ENCODE results near the gene FAM98A.
A peak's percentile ranks its signal among the peaks of the same experiment; 100 is the strongest.

FAM98A gene

DNA sequence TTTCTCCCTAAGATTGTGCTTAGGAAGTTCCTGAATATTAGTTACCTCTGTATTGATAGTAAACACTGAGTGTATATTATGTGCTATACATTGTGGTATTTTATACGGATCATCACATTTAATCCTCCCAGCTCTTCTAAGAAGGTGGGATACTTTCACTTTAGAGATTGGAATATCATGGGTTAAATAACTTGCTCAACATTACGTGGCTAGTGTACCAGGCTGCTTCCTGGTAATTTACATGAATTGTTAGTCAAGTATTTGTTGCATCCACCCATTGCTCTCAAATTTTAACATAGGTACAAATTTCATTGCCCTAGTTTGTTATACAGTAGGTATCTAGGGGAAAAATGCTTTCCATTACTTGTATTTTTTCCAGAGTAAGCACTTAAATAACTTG, 21.4 kb downstream of the FAM98A start:
- Mint-ChIP-seq H3K36me3 (ENCODE audit: low read depth) (peaks cover 8% of the 10 kb centered on the region), H3K4me3 (no peak overlapping the region), H3K9me3 (no peaks in the 10 kb centered on the region), H3K4me1 (ENCODE audit: low read depth) (peaks cover 13% of the 10 kb centered on the region), H3K27ac (no peak overlapping the region), H3K27me3 (no peaks in the 10 kb centered on the region)

DNA sequence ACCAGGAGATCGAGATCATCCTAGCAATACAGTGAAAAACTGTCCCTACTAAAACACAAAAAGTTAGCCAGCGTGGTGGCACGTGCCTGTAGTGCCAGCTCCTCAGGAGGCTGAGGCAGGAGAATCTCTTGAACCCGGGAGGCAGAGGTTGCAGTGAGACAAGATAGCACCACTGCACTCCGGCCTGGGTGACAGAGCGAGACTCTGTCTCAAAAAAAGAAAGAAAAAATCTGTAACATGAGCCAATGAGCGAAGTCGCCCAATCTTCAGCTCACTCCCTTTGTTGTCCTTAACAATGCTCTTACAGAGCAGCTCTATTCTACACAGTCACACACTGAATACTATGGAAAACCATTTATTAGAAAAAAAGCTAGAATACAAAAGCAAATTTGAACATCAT, 22.0 kb downstream of the FAM98A start:
- no peaks in the 10 kb centered on the region for H3K9me3 Mint-ChIP-seq
- peaks cover 8% of the 10 kb centered on the region for H3K4me1 Mint-ChIP-seq (ENCODE audit: low read depth)
- no peak overlapping the region for H3K4me3 Mint-ChIP-seq
- H3K27ac Mint-ChIP-seq: no peak overlapping the region
- no peaks in the 10 kb centered on the region for H3K27me3 Mint-ChIP-seq
- H3K36me3 Mint-ChIP-seq (ENCODE audit: low read depth): peaks cover 3% of the 10 kb centered on the region

DNA sequence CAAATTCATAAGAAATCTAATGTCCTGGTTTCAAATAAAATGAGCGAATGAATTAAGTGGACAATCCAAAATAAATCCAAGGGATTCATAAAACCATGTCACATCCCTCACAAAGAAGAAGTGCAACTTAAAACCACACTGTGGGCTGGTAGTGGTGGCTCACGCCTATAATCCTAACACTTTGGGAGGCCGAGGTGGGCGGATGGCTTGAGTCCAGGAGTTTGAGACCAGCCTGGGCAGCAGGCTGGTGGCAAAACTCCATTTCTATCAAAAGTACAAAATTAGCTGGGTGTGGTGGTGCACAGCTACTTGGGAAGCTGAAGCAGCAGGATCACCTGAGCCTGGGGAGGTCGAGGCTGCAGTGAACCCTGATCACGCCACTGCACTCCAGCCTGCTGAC, 25.4 kb downstream of the FAM98A start:
- Mint-ChIP-seq H3K9me3 (no peaks in the 10 kb centered on the region), H3K27me3 (no peaks in the 10 kb centered on the region), H3K36me3 (ENCODE audit: low read depth) (no peaks in the 10 kb centered on the region), H3K27ac (no peak overlapping the region), H3K4me1 (ENCODE audit: low read depth) (peaks cover 10% of the 10 kb centered on the region), H3K4me3 (no peak overlapping the region)

DNA sequence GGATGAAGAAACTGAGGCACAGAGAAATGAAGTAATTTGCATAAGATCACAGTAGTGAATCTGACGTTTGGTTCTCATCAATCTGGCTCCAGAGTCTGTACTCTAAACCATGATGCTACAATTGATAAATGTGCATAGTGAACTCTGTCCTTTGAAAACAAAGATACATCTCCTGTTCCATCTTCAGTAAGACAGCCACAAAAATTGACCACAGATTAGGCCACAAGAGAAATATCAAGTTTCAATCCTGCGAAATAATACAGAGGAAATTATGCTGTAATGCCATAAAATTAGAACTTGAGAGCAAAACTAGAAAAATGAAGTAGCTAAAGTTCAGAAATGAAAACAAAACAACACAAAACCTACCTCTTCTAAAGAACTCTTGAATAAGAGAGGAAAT, 28.4 kb downstream of the FAM98A start:
- Mint-ChIP-seq H3K4me1 (ENCODE audit: low read depth) (peaks cover 7% of the 10 kb centered on the region), H3K36me3 (ENCODE audit: low read depth) (peaks cover 4% of the 10 kb centered on the region), H3K27me3 (no peaks in the 10 kb centered on the region), H3K9me3 (no peaks in the 10 kb centered on the region), H3K27ac (peak overlapping the region; percentile 8), H3K4me3 (no peak overlapping the region)

DNA sequence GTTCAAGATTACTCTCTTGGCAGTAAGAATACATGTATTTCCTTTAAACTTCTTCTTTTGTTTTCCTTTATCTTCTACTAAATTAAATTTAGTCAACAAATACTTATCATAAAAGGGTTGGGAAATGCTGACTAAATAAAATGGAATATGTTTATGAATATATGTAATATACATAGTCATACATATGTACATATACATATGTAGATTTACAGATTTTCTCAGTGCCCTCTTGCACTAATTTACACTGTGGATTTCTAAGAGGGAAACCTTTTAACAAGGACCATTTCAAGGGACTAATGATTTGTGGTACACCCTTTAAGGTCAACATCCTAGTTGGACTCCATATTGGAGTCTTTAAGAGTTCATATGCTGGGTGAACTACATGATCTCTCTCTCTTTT, 37.2 kb downstream of the FAM98A start:
- Mint-ChIP-seq H3K9me3 (no peaks in the 10 kb centered on the region), H3K36me3 (ENCODE audit: low read depth) (peaks cover 30% of the 10 kb centered on the region), H3K4me3 (no peak overlapping the region), H3K27me3 (no peaks in the 10 kb centered on the region), H3K27ac (no peak overlapping the region), H3K4me1 (ENCODE audit: low read depth) (no peaks in the 10 kb centered on the region)

DNA sequence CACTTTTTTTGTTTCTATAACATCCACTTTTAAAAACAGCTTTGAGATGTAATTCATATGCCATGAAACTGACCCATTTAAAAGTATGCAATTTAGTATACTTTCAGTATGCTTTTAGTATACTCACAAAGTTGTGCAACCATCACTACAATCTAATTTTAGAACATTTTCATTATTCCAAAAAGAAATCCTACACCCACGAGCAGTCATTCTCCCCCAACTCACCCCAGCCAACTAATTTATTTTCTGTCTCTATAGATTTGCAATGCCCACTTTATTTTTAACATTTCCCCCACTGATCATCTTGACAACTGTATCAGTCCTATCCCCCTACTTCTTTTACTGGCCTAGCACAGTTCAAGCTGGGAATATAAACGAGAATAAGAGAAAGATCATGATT, 39.1 kb downstream of the FAM98A start:
- Mint-ChIP-seq H3K9me3 (no peaks in the 10 kb centered on the region), H3K36me3 (ENCODE audit: low read depth) (peaks cover 26% of the 10 kb centered on the region)

DNA sequence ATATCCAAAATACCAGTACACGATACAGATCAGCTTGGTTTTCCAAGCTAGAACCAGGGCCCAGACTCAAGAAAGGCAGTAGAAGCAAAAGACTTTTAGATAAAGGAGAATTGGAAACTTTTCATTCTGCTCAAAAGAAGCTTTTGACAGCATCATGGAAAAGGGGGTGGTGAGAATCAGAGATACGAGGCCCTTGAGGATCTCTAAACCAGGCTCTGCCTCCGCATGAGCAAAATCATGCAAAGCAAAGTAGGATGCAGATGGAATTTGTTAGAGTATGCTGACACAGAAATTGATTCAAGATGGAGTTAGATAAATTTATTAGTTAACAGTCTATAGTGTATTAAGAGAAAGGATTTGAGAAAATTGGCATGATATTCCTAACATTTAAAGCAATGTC, 39.8 kb downstream of the FAM98A start:
- Mint-ChIP-seq H3K27ac (no peak overlapping the region), H3K4me3 (no peak overlapping the region), H3K27me3 (no peaks in the 10 kb centered on the region), H3K9me3 (no peaks in the 10 kb centered on the region), H3K4me1 (ENCODE audit: low read depth) (peaks cover 8% of the 10 kb centered on the region), H3K36me3 (ENCODE audit: low read depth) (peaks cover 24% of the 10 kb centered on the region)

More for the DNA sequence above, 39.1 kb downstream of the FAM98A start:
- H3K27ac Mint-ChIP-seq: no peak overlapping the region
- H3K4me1 Mint-ChIP-seq (ENCODE audit: low read depth): peaks cover 4% of the 10 kb centered on the region
- H3K4me3 Mint-ChIP-seq: no peak overlapping the region
- H3K27me3 Mint-ChIP-seq: no peaks in the 10 kb centered on the region

DNA sequence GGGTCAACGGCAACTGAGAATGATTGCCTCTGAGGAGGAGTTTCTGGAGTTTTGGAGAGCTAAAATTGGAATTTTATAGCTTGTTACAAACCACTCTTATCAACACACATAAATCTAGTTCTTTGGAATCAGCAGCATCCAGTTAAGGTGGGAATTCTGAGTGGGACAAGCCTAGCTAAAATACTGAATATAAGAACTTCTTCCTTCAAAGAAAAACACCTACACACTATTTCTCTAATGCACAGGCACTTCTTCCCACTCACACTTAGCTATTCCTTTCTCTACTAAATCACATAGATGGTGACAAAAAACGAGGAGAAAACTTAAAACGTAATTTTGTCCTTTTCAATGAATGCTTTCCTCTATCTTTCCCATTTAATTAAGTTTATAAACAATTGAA, 43.4 kb downstream of the FAM98A start:
- H3K4me3 Mint-ChIP-seq: no peak overlapping the region
- peaks cover 8% of the 10 kb centered on the region for H3K4me1 Mint-ChIP-seq (ENCODE audit: low read depth)
- no peaks in the 10 kb centered on the region for H3K9me3 Mint-ChIP-seq
- H3K36me3 Mint-ChIP-seq (ENCODE audit: low read depth): peaks cover 12% of the 10 kb centered on the region
- no peak overlapping the region for H3K27ac Mint-ChIP-seq
- H3K27me3 Mint-ChIP-seq: no peaks in the 10 kb centered on the region

DNA sequence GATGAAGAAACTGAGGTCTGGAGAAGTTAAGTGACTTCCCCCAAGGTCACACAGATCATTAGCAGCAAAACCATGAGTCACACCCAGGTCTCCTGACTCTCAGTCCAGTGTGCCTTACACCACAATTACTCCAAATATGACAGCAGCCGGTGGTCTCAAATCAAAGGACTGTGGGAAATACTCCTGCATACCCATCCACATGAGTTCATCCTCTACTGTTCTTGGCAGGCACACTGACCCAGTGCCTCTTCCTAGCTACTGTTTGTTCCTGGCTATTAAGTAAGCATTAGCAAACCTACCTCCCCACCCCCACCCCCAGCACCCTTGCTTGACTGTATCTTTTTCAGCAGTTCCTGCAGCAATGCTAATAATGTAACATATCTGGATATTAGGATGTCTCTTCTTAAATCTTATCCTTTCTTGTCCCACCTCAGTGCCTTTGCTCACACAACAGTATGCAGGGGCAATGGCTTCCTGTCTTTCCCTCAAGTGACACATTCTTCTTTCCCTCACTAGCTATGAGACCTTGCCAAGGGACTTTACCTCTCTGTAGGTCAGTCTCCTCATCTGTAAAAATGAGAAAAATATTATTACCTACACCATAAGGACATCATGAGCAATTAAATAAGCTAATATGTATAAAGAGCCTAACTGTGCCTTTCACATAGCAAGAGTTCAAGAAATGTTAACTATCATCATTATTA, 46.2 kb downstream of the FAM98A start:
- Mint-ChIP-seq H3K27me3 (no peaks in the 10 kb centered on the region), H3K4me1 (ENCODE audit: low read depth) (peaks cover 8% of the 10 kb centered on the region), H3K9me3 (no peaks in the 10 kb centered on the region), H3K36me3 (ENCODE audit: low read depth) (peaks cover 17% of the 10 kb centered on the region), H3K4me3 (no peak overlapping the region), H3K27ac (no peak overlapping the region)

DNA sequence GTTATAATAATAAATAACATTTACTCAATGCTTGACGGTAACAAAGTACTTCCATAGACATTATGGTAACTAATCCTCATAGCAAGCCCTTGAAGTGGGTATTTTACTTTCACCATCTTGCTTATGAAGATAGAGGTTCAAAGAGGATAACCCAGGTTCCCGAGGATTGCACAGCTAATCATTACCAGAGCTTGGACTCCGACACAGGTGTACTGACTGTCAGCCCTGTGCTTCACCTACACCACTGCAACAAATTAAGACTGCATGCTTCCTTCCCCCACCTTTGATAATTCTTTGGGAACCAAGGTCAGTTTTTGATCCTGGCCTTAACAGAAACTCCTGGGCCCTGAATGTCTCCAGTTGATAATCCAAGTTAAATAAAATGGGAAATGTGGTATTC, 48.9 kb downstream of the FAM98A start:
- no peaks in the 10 kb centered on the region for H3K27me3 Mint-ChIP-seq
- peaks cover 6% of the 10 kb centered on the region for H3K4me1 Mint-ChIP-seq (ENCODE audit: low read depth)
- no peaks in the 10 kb centered on the region for H3K9me3 Mint-ChIP-seq
- H3K36me3 Mint-ChIP-seq (ENCODE audit: low read depth): peaks cover 11% of the 10 kb centered on the region
- H3K27ac Mint-ChIP-seq: no peak overlapping the region
- no peak overlapping the region for H3K4me3 Mint-ChIP-seq

DNA sequence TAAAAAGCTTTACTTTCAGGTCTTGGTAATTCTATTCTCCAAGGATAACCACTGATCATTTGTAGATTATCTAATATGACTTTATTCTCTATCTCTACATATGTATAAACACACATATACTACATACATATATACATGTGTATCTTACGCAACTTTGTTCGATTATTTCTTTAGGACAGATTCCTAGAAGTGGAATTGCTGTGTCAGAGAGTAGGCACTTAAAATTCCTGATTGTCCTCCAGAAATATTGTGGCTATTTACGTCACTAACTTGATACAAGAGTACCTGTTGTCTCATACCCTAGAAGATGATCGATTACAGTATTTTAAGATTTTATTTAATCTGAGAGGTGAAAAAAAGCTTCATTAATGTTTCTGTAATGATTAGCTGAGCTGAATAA, 57.9 kb downstream of the FAM98A start:
- Mint-ChIP-seq H3K36me3 (ENCODE audit: low read depth) (peaks cover 11% of the 10 kb centered on the region), H3K27me3 (no peaks in the 10 kb centered on the region), H3K27ac (no peak overlapping the region), H3K4me3 (no peak overlapping the region), H3K4me1 (ENCODE audit: low read depth) (no peaks in the 10 kb centered on the region), H3K9me3 (no peaks in the 10 kb centered on the region)

DNA sequence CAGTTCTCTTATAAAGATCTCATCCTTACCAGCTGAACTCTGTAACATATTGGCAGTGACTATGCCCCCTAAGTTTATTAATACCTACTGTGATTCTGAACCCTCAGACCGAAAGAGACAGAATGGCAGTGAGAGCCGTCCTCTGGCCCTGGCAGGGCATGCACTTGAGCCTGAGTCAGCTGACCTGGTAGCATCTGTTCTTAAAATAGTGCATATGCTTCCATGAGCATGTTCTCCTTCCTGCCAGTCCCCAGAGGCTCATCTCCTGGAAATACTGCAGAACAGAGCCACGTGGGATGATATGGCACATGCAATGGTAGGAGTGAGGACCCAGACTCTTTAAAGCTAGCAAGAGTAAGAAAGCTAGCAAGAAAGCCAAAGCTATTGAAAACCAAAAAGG, 63.7 kb downstream of the FAM98A start:
- no peak overlapping the region for H3K27ac Mint-ChIP-seq

More for the DNA sequence above, 63.7 kb downstream of the FAM98A start:
- H3K36me3 Mint-ChIP-seq (ENCODE audit: low read depth): peaks cover 14% of the 10 kb centered on the region
- no peak overlapping the region for H3K4me3 Mint-ChIP-seq
- H3K9me3 Mint-ChIP-seq: no peaks in the 10 kb centered on the region
- no peaks in the 10 kb centered on the region for H3K27me3 Mint-ChIP-seq
- H3K4me1 Mint-ChIP-seq (ENCODE audit: low read depth): peaks cover 17% of the 10 kb centered on the region
